HL-60 (cell line): ENCODE results near the gene GUCA2A.
A peak's percentile ranks its signal among the peaks of the same experiment; 100 is the strongest.

Experiments used
- DNase-seq, 2 experiments: peaks; one replicate each; pipeline ENCODE4 v3.0.0-alpha.2; 2010 to 2020; ENCODE audit warnings: low read depth in 1 of 2, low spot score in 1 of 2
- H3K27ac ChIP-seq: fragments of 250-450 bp; sonication (Bioruptor Pico); replicated peaks from 2 replicates; pipeline ENCODE4 v1.5.1; 2020; ENCODE audit warnings: mild to moderate bottlenecking, moderate library complexity
- H3K27me3 ChIP-seq: fragments of 250-450 bp; sonication (Bioruptor Pico); 2 replicates; pipeline ENCODE4 v1.5.1; 2021; ENCODE audit warnings: mild to moderate bottlenecking, moderate library complexity; ENCODE audit not compliant: insufficient read depth, poor library complexity, severe bottlenecking
- H3K4me3 ChIP-seq: replicated peaks from 2 replicates; pipeline ENCODE4 v1.5.1; 2011; ENCODE audit warnings: mild to moderate bottlenecking, control low read depth, low read length; ENCODE audit not compliant: insufficient read depth
- GABPA ChIP-seq: IDR thresholded peaks from 2 replicates; pipeline ENCODE4 v1.6.1; 2012; ENCODE audit warnings: low read depth
- POLR2AphosphoS5 ChIP-seq: IDR thresholded peaks from 2 replicates; pipeline ENCODE4 v1.6.1; 2012; ENCODE audit warnings: low read depth
- SPI1 ChIP-seq: IDR thresholded peaks from 2 replicates; pipeline ENCODE4 v1.6.1; 2012; ENCODE audit warnings: low read depth, mild to moderate bottlenecking, borderline replicate concordance
- TF ChIP-seq, protein P1 (sequence below): IDR thresholded peaks from 2 replicates; pipeline ENCODE4 v1.6.1; 2012; ENCODE audit warnings: low read depth; ENCODE audit not compliant: insufficient replicate concordance
- TF ChIP-seq, protein P2 (sequence below): IDR thresholded peaks from one replicate; pipeline ENCODE4 v1.5.1; 2011; ENCODE audit warnings: low read length, control low read depth, inconsistent platforms; ENCODE audit not compliant: insufficient read depth

Gene GUCA2A

DNA sequence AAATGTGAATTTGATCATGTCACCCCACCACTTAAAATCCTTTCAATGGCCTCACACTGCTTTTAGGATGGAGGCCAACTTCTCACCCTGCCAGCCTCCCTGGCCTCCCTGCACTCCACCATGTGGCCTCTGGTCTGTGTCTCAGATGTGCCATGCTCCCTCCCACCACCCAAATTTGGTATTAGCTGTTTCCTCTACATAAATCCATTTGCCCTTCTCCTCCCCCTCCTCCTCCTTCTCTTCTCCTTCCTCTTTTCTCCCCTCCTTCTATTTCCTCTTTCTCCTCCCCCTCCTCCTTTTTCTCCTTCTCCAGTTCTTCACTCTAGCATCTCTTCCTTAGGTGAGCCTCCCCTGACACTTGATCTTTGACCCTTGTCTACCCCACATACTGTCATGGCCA, 28.1 kb downstream of the GUCA2A start:
- Histone ChIP-seq H3K27ac (no peak overlapping the region), H3K27me3 (no peaks in the 10 kb centered on the region), H3K4me3 (no peak overlapping the region)
- DNase-seq = peak in 1 of 2 experiments; percentile 58
- TF ChIP-seq, protein P1, sequence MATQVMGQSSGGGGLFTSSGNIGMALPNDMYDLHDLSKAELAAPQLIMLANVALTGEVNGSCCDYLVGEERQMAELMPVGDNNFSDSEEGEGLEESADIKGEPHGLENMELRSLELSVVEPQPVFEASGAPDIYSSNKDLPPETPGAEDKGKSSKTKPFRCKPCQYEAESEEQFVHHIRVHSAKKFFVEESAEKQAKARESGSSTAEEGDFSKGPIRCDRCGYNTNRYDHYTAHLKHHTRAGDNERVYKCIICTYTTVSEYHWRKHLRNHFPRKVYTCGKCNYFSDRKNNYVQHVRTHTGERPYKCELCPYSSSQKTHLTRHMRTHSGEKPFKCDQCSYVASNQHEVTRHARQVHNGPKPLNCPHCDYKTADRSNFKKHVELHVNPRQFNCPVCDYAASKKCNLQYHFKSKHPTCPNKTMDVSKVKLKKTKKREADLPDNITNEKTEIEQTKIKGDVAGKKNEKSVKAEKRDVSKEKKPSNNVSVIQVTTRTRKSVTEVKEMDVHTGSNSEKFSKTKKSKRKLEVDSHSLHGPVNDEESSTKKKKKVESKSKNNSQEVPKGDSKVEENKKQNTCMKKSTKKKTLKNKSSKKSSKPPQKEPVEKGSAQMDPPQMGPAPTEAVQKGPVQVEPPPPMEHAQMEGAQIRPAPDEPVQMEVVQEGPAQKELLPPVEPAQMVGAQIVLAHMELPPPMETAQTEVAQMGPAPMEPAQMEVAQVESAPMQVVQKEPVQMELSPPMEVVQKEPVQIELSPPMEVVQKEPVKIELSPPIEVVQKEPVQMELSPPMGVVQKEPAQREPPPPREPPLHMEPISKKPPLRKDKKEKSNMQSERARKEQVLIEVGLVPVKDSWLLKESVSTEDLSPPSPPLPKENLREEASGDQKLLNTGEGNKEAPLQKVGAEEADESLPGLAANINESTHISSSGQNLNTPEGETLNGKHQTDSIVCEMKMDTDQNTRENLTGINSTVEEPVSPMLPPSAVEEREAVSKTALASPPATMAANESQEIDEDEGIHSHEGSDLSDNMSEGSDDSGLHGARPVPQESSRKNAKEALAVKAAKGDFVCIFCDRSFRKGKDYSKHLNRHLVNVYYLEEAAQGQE = no peak
- TF ChIP-seq GABPA (no peak), SPI1 (peak; percentile 43; the same call in 1 of the 2 replicates), POLR2AphosphoS5 (no peak)
- TF ChIP-seq, protein P2, sequence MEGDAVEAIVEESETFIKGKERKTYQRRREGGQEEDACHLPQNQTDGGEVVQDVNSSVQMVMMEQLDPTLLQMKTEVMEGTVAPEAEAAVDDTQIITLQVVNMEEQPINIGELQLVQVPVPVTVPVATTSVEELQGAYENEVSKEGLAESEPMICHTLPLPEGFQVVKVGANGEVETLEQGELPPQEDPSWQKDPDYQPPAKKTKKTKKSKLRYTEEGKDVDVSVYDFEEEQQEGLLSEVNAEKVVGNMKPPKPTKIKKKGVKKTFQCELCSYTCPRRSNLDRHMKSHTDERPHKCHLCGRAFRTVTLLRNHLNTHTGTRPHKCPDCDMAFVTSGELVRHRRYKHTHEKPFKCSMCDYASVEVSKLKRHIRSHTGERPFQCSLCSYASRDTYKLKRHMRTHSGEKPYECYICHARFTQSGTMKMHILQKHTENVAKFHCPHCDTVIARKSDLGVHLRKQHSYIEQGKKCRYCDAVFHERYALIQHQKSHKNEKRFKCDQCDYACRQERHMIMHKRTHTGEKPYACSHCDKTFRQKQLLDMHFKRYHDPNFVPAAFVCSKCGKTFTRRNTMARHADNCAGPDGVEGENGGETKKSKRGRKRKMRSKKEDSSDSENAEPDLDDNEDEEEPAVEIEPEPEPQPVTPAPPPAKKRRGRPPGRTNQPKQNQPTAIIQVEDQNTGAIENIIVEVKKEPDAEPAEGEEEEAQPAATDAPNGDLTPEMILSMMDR = no peak

DNA sequence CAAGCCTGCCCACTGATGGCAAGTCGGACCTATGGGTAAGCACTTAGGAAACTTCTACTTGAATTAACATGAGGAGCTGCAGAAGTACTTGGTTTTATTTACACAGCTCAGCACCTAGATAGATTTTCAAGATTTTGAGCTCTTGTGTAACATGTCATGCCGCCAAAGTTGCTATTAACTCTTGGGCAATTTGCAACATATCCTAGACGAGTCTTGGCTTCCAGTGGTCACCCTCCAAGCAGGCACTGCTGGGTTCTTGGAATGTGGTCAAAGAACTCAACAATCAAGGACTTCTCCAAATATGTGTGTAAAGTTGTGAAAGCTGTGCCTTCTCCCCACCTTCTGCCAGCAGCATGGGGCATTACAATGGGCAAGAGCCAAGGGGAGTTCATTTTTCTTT, 29.1 kb downstream of the GUCA2A start:
- no peaks in the 10 kb centered on the region for H3K27me3 ChIP-seq
- H3K4me3 ChIP-seq = no peak overlapping the region
- 0 out of 2 replicates have a peak overlapping the region, but pooled peaks have one; percentile 7 for H3K27ac ChIP-seq
- DNase-seq = peak in 1 of 2 experiments; percentile 68
- TF ChIP-seq SPI1 = peak; percentile 30; the same call in 1 of the 2 replicates
- no peak for TF ChIP-seq POLR2AphosphoS5

DNA sequence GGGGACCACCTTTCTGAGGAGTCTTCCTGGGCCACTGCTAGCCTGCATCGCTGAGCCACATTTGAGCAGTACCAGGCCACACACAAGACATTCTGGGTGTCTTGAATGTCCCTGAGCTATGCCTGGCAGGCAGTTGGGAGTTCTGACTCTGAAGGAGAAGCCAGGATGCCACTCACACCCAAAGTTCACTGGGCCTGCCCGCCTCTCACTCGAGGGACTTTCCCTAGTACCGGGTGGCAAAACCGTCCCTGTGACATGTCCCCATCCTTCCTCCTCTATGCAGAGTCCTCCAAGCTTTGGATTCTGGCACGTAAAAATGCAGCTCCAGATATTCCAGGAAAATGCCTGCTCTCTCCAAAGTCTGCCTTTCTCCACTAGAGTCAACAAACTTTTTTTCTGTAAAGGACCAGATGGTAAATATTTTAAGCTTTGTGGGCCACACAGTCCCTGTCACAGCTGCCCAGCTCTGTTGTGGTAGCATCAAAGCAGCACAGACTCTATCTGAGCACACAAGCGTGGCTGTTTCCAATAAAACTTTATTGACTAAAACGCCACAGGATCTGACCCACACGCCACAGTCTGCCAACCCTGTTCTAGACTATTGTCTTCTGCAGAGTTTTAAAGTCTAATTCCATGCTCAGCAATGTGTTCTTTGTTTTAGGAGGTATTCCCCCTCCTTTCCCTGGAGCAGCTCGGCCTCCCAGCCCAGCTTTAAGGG, 30.6 kb downstream of the GUCA2A start:
- DNase-seq = no peak
- no peak overlapping the region for H3K27ac ChIP-seq
- H3K4me3 ChIP-seq = no peak overlapping the region
- TF ChIP-seq POLR2AphosphoS5 (no peak), SPI1 (no peak), GABPA (no peak)
- TF ChIP-seq, protein P2 = no peak
- TF ChIP-seq, protein P1 = no peak
- H3K27me3 ChIP-seq = no peaks in the 10 kb centered on the region

DNA sequence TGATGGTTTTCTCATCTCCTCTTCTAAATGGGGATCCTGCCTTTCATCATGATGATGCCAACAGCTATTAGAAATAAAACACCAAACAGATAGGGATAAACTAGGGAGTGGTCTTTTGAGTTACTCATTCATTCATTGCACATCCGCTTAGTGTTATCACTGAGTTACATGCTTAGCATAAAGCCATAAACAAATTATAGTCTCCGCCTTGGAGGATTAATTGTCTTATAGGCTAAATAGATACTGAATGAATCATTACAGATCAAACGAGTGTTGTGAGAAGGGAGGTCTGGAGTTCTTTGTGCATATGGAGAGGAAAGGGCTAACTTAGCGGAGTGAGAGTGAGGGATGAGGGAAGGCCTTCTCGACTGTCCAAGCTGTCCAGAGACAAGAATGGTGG, 31.2 kb downstream of the GUCA2A start:
- H3K27me3 ChIP-seq = no peaks in the 10 kb centered on the region
- H3K27ac ChIP-seq = no peak overlapping the region
- no peak for DNase-seq
- H3K4me3 ChIP-seq = no peak overlapping the region
- TF ChIP-seq, protein P1 = no peak
- TF ChIP-seq SPI1 (no peak), GABPA (no peak), POLR2AphosphoS5 (no peak)
- TF ChIP-seq, protein P2 = no peak
